Heart right ventricle (tissue), 16 donors: ENCODE results near the gene WSB2. TPM values are rescaled to one million over a fixed set of nuclear protein-coding genes. Genes with fewer than 3 reads are reported as not detected.

ENCODE experiments used
- ATAC-seq, 8 donors: fragments of 200-7000 bp; cut with Tn5 transposase; one replicate each; pipeline ENCODE4 v1.9.1; 2020; ENCODE audit warnings: mild to moderate bottlenecking in 8 of 8, moderate library complexity in 8 of 8, moderate number of reproducible peaks in 1 of 8
- DNase-seq, 2 donors: peaks; one replicate each; pipeline ENCODE4 v3.0.0-alpha.2; 2020
- H3K27ac ChIP-seq, 10 donors: fragments of 200-600 bp; sonication (generic) in 2 of 10; one replicate each; pipeline versions ENCODE4 v1.5.0 to v1.8.0; 2020 to 2022; ENCODE audit warnings: mild to moderate bottlenecking in 3 of 10
- H3K27me3 ChIP-seq, 7 donors: fragments of 200-600 bp; one replicate each; pipeline ENCODE4 v1.8.0; 2021 to 2022; ENCODE audit warnings: mild to moderate bottlenecking in 2 of 7
- H3K36me3 ChIP-seq, 9 donors: fragments of 200-600 bp; sonication (generic) in 1 of 9; one replicate each; pipeline versions ENCODE4 v1.5.0 to v1.8.0; 2020 to 2022; ENCODE audit warnings: mild to moderate bottlenecking in 2 of 9
- H3K4me1 ChIP-seq, 9 donors: fragments of 200-600 bp; sonication (generic) in 1 of 9; one replicate each; pipeline versions ENCODE4 v1.5.0 to v1.8.0; 2020 to 2022; ENCODE audit warnings: mild to moderate bottlenecking in 4 of 9
- H3K4me3 ChIP-seq, 10 donors: fragments of 200-600 bp; sonication (generic) in 2 of 10; one replicate each; pipeline versions ENCODE4 v1.5.0 to v1.8.0; 2020 to 2022; ENCODE audit warnings: mild to moderate bottlenecking in 7 of 10, moderate library complexity in 2 of 10
- H3K9me3 ChIP-seq, 11 donors: fragments of 200-600 bp in 10 of 11; sonication (generic) in 2 of 11; one replicate each; pipeline versions ENCODE4 v1.5.0 to v1.8.0; 2013 to 2022; ENCODE audit warnings: mild to moderate bottlenecking in 2 of 11, control low read depth in 1 of 11, moderate library complexity in 1 of 11
- whole genome bisulfite sequencing, 2 donors: extraction: QIAGEN DNeasy Blood & Tissue Kit; methylation state at CpG; one replicate each; pipeline ENCODE4 v1.1.7; 2013; ENCODE audit warnings: inconsistent platforms in 1 of 2; 5-methylcytosine and 5-hydroxymethylcytosine counted together
- intact Hi-C, 10 donors: fragments of 100-400 bp; cut with DNase I; formaldehyde crosslinking; loops; one replicate each; pipeline versions ENCODE4 v1.11.1 to v1.14.2; 2022
- polyA plus RNA-seq, 2 donors: library from polyadenylated mRNA; stranded (reverse); fragments of 200-250 nt; gene quantifications; one replicate each; pipeline ENCODE4 v1.2.3, GENCODE V29; 2013
- total RNA-seq, 10 donors: library from RNA; stranded (reverse); fragmentation: NEBNext Ultra II Directional in 3 of 10; extraction: Animal tissue kit (Norgen Biotek cat#: 25700) in 3 of 10; gene quantifications; one replicate each; pipeline versions ENCODE4 v1.2.1 to v1.2.4, GENCODE V29; 2021 to 2023
- TF ChIP-seq, protein P1 (sequence below), 9 donors: fragments of 200-600 bp; sonication (generic) in 2 of 9; IDR thresholded peaks; one replicate each; pipeline versions ENCODE4 v1.5.0 to v1.8.0; 2021 to 2022; ENCODE audit warnings: antibody characterized with exemption in 9 of 9, mild to moderate bottlenecking in 5 of 9, moderate library complexity in 1 of 9
- donor health status: Arrhythmogenic right ventricular cardiomyopathy.
- donor health status: ischemic (EF 13 %, LVEDD 7.1; RV severe dilation, severe dysfunction).
- donor health status: healthy with polysubstance abuse.
- donor health status: DM: no; HTN: yes; CAD: no.
- donor health status: DM: no; HTN: no; CAD: no.
- donor health status: ischemic (EF 25% LVEDD 6.9; RV normal size, moderate dysfunction).
- donor health status: ischemic (EF 25% LVEDD 5.7; RV mildly dilated, moderate dysfunction).
- donor health status: healthy.
- donor health status: DM: yes; HTN: yes; CAD: no.
- donor health status: Ischemic cardiomyopathy.
- donor health status: ischemic (EF 35%, LVEDD 5.7; RV mildly dilated, moderate dysfunction).
- donor health status: nonischemic (EF 11% LVEDD 7.7; RV severe dilation, severe dysfunction).
- donor health status: DM: yes; HTN: yes; CAD: no.
- donor health status: PGD.
- donor health status: ischemic (EF 29% LVEDD 5.4; RV normal size, mild dysfunction).
- donor health status: nonischemic (EF 23%, LVEDD 6.1; RV moderate dilation, normal function).

Gene WSB2
- total and polyA plus RNA-seq, 12 donors = 52.2 to 125 (median 97.3) TPM

DNA sequence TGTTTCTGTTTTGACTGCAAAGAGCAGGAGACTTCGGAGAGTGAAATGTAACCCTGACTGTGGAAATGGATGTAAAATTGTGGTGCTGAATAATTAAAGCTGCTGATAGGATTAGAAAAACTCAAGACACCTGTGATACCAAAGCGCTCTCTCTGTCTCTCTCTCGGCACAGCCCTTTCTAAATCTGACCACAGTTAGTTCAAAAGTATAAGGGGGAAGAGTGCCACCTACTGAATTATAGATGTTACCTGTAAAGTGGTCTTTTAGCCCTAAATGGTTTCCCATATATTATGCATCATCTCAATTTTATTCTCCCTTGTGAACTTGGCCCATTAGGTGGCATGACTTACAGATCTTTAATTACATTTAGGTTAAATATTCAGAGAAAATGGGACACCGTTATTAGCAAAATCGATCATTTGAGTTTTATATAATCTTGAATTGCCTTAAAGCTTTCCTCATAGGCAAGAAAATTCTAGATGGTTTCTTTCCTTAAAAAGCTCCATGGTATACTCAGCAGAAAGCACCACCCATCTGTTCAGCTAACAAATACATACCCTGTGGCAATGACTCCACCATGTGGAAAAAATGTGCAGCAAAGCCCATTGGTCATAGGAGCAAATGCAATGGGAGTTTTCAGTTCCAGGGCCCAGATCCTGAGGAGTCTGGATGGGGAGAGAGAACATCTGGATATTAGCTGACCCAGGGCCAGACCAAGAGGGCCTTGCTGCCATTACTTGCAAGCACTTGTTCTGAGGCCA, 26.4 kb downstream of the WSB2 start:
- ATAC-seq (peak in 7 of 8 donors; percentile 34 to 76 (median 58)), DNase-seq (no peak)
- H3K4me3 ChIP-seq = no peak overlapping the region
- TF ChIP-seq, protein P1, sequence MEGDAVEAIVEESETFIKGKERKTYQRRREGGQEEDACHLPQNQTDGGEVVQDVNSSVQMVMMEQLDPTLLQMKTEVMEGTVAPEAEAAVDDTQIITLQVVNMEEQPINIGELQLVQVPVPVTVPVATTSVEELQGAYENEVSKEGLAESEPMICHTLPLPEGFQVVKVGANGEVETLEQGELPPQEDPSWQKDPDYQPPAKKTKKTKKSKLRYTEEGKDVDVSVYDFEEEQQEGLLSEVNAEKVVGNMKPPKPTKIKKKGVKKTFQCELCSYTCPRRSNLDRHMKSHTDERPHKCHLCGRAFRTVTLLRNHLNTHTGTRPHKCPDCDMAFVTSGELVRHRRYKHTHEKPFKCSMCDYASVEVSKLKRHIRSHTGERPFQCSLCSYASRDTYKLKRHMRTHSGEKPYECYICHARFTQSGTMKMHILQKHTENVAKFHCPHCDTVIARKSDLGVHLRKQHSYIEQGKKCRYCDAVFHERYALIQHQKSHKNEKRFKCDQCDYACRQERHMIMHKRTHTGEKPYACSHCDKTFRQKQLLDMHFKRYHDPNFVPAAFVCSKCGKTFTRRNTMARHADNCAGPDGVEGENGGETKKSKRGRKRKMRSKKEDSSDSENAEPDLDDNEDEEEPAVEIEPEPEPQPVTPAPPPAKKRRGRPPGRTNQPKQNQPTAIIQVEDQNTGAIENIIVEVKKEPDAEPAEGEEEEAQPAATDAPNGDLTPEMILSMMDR (IDR thresholded peaks at IDR 0.05) = peak in 6 of 9 donors; percentile 26 to 49 (median 37)
- H3K9me3 ChIP-seq = no peaks in the 10 kb centered on the region
- no peaks in the 10 kb centered on the region for H3K27me3 ChIP-seq
- intact Hi-C loops = loop anchor here in 4 of 10 donors (5.0 to 10.0 kb wide), 2 partner anchors 157 to 160 kb away; no protein-coding TSS in a partner anchor
- 93 to 97% methylated on average over 5 of the region's 5 CpGs for WGBS, 2 donors
- H3K4me1 ChIP-seq = peaks cover 0 to 14% (median 0%) of the 10 kb centered on the region in 9 donors
- H3K27ac ChIP-seq = no peak overlapping the region
- H3K36me3 ChIP-seq = peaks cover 0 to 100% (median 93%) of the 10 kb centered on the region in 9 donors

DNA sequence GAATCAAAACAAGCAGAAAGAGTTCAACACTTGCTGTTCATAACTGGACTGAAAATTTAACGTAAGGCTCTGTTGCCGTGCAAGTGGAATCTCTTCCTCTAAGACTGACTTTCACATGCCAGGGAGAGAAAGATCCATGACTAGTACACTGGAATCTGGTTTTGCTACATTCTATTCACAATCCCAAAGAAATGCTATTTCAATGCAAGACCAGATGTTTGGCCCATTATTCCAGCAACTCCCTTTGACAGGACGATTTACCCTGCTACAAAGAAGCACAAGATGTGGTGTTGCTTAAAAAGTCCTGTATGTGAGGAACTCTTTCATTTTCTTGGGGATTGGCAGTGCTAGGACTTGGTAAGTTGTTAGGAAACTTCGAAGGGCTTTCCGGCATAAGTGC, 27.1 kb downstream of the WSB2 start:
- ATAC-seq = no peak
- Histone ChIP-seq H3K4me1 (peaks cover 0 to 14% (median 0%) of the 10 kb centered on the region in 9 donors), H3K4me3 (no peak overlapping the region), H3K27ac (no peak overlapping the region), H3K36me3 (peaks cover 0 to 100% (median 86%) of the 10 kb centered on the region in 9 donors), H3K9me3 (no peaks in the 10 kb centered on the region), H3K27me3 (no peaks in the 10 kb centered on the region)
- intact Hi-C loops = loop anchor here in 4 of 10 donors (5.0 to 10.0 kb wide), 2 partner anchors 157 to 159 kb away; no protein-coding TSS in a partner anchor
- TF ChIP-seq, protein P1 (IDR thresholded peaks at IDR 0.05) = no peak
- 92 to 94% methylated on average over 5 of the region's 5 CpGs for WGBS, 2 donors
- DNase-seq = no peak

- intact Hi-C loops = loop anchor here in 4 of 10 donors (5.0 to 10.0 kb wide), 2 partner anchors 156 to 159 kb away; no protein-coding TSS in a partner anchor
- DNase-seq (no peak), ATAC-seq (no peak)
- H3K27me3 ChIP-seq = no peaks in the 10 kb centered on the region
- no peaks in the 10 kb centered on the region for H3K9me3 ChIP-seq
- TF ChIP-seq, protein P1 (IDR thresholded peaks at IDR 0.05) = no peak
- H3K27ac ChIP-seq = no peak overlapping the region
- peaks cover 0 to 14% (median 0%) of the 10 kb centered on the region in 9 donors for H3K4me1 ChIP-seq
- peaks cover 0 to 100% (median 81%) of the 10 kb centered on the region in 9 donors for H3K36me3 ChIP-seq
- WGBS, 2 donors = 78 to 84% methylated on average over 5 of the region's 5 CpGs
- H3K4me3 ChIP-seq = no peak overlapping the region
These were observed 27.7 kb downstream of the WSB2 start for GRCh38 chr12:118033323-118033722.

DNA sequence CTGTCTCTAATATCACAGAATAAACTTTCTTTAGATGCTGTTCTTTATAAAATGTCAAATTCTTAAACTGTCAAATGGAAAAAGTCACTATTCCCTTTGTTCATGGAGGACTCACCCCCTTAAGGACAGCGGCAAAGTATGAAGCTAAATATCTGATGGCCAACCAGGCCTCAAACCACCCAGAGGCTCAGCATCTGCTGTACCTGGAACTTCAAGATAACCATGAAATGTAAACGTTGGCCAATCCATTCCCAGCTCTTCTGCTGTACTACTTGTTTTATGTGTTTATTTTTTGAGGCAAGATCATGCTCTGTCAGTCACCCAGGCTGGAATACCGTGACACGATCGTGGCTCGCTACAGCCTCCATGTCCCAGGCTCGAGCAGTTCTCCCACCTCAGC, 28.8 kb downstream of the WSB2 start:
- Histone ChIP-seq H3K36me3 (peaks cover 0 to 100% (median 75%) of the 10 kb centered on the region in 9 donors), H3K9me3 (no peaks in the 10 kb centered on the region), H3K27me3 (no peaks in the 10 kb centered on the region), H3K4me1 (peaks cover 0 to 14% (median 0%) of the 10 kb centered on the region in 9 donors), H3K27ac (no peak overlapping the region), H3K4me3 (no peak overlapping the region)
- TF ChIP-seq, protein P1 (IDR thresholded peaks at IDR 0.05) = no peak
- intact Hi-C loops = loop anchor here in 4 of 10 donors (5.0 to 10.0 kb wide), 2 partner anchors 155 to 157 kb away; no protein-coding TSS in a partner anchor
- no peak for ATAC-seq
- WGBS, 2 donors = 91 to 92% methylated on average over 7 of the region's 7 CpGs
- DNase-seq = no peak
